ENCODE data around the gene GMEB2.
"Not testable (repeated sequence)": the region's sequence is repeated elsewhere in the genome, so short reads cannot be mapped to it uniquely, and the experiment has no call there.

The GMEB2 gene

GRCh38 chr20:63568986-63569949 is 57.6 kb downstream of the GMEB2 start:
- no peak for DNase-seq

- no peak for DNase-seq
Measured at GRCh38 chr20:63568170-63568981, 58.5 kb downstream of the GMEB2 start.

GRCh38 chr20:63567386-63568169 is 59.3 kb downstream of the GMEB2 start:
- no peak for DNase-seq

DNA sequence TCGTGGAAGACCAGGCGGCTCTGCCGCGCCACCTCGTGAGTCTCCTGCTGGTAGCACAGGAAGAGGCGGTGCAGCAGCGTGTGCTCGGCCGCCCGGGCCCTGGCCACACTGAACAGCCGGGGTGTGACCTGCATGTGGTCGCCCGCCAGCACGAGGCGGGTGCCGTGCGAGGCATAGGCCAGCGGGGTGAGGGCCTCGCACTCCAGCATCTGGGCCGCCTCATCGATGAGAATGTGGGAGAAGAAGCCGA is 59.8 kb downstream of the GMEB2 start:
- no peak for DNase-seq

- no peak for DNase-seq
Measured at GRCh38 chr20:63566395-63567135, 60.3 kb downstream of the GMEB2 start.

DNA sequence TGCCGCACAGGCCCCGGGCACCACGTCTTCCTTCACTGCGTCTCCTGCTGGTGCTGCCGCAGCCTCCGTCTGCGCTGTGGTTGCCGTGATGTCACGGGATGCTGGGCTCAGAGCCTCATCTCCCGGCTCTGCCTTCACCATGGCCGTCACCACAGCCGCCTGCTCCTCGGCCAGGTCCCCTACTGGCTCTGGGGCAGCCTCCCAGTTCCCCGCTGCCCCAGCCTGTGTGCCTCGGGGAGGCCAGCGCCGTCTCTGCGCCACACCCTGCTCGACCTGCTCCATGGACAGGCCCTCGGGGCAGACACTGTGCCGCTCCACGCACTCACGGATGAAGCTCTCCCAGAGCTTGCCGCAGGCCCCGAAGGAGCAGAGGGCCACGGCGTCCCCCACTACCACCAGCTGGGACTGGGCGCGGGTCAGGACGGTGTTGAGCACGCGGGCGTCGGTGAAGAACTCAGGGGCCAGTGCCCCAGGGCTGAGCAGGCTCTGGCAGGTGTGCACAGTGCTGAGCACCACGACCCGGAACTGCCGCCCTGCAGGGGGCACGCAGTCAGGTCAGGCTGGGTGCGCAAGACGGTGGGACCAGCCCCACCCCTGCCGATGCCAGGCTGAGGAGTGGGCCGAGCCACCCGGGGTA is 61.1 kb downstream of the GMEB2 start:
- no peak for DNase-seq

GRCh38 chr20:63565021-63565698 is 61.7 kb downstream of the GMEB2 start:
- no peak for DNase-seq

DNA sequence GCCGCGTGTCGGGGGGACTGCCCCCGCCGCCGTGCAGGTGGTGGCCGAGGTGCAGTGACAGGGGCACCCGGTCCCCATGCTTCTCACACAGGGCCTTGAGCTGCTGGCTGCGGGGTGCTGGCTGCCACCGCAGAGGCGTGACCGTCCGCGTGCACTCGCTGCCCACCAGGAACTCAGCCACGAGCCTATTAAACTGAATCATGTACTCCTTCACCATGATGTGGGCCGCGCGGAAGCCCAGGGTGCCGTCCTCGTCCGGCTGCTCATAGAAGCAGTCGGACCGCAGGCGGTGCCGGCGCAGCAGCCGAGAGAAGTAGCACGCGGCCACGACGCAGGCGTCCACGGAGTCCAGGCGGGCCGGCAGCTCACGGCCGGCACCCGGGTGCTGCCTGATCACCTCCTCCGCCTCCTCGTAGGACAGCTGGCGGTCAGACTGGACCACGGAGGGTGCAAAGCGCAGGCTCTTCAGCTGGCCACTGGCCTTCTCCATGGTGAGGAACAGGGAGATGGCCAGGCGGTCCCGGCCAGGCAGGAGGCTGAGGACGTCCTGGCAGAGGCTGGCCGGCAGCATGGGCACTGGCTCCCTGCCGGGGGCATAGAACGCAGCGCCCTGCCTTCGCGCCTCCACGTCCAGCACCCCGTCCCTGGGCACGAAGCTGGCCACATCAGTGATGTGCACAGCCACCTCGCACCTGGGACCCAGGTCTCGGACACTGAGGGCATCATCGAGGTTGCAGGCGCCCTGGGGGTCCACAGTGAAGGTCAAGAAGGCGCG is 62.7 kb downstream of the GMEB2 start:
- DNase-seq, result no peak

GRCh38 chr20:63563225-63563935 is 63.5 kb downstream of the GMEB2 start:
- DNase-seq, result no peak

- DNase-seq, result no peak
Measured at GRCh38 chr20:63562461-63563224, 64.3 kb downstream of the GMEB2 start.

DNA sequence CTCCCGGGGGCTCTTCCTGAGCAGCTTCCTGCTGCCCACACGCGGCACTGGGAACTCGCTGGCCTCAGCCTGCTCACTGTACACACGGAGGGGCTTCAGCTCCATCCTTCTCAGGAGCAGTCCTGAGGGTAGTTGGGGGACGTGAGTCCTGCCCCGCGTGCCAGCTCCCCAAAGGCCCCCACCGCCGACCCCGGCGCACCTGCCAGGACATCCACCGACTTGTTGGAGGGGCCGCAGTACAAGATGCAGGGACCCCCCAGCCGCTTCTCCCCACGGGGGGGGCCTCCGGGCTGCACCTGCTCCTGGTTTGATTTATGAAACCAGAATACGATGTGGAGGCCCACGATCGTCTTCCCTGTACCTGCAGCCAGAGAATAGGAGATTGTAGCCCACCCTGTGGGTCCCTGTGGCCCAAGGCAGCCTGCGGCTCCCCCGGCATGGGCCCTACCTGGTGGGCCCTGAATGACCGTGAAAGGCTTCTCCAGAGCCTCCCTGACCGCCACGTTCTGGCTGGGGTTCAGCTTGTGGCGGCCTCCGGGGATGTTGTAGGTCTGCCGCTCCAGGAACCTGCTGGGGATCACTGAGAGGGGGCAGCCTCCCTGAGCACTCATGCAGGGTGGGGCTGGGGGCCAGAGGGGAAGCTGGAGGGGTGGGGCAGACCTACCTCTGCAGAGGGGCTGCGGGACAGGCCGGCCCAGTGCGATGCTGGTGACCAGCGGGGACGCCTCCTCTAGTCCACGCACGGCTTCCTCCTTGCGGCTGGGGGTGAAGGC is 65.1 kb downstream of the GMEB2 start:
- no peak for DNase-seq

GRCh38 chr20:63560856-63561609 is 65.9 kb downstream of the GMEB2 start:
- no peak for DNase-seq

- no peak for DNase-seq
Measured at GRCh38 chr20:63560333-63560805, 66.5 kb downstream of the GMEB2 start.

DNA sequence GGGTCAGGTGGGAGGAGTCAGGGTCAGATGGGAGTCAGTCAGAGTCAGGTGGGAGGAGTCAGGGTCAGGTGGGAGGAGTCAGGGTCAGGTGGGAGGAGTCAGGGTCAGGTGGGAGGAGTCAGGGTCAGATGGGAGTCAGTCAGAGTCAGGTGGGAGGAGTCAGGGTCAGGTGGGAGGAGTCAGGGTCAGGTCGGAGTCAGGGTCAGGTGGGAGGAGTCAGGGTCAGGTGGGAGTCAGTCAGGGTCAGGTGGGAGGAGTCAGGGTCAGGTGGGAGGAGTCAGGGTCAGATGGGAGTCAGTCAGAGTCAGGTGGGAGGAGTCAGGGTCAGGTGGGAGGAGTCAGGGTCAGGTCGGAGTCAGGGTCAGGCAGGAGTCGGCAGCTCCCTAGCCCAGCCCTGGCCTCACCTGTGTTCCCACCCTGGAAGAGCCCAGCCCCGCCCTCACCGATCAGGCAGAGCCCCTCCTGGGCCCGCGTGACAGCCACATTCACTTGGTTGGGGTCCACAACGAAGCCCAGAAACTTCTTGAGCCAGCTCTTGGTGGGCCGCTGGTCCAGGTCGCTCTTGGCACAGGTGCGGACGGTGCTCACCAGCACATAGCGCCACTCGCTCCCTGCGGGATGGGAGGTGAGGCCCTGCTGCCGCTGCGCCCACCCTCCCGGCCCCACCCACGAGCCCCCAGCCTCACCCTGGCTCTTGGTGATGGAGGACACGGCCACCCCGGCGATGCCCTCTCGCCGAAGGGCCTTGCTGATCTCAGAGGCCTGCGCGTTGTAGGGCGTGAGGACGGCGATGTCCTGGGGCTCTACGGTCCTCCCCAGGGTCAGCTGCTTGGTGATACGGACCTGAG is 67.2 kb downstream of the GMEB2 start:
- DNase-seq, result not testable (repeated sequence)

DNA sequence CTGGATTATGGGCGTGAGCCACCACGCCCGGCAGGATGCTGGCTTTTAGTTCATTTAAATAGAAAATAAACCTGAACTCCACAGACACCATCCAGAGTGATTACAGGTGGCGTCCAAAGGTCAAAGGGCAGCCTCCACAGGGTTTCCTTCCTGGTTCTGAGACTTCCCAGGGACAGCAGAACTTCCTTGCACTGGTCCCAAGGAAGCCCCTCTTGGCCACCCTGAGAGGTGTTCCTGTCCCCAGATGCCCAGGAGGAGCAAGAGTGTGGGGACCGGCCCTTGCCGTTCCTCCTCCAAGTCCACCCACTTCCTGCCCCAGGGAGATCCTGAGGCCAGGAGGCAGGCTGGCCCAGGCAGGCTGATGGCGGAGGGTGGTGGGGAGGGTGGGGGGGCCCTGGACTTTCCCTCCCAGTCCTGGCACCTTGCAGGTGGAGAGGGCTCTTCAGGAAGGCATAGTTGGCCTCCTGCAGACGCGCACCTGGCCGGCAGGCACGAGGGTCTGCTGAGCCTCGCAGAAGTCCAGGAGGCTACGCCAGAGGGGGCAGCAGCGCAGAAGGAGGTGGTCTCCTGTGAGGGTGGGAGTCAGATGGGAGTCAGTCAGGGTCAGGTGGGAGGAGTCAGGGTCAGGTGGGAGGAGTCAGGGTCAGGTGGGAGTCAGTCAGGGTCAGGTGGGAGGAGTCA is 68.0 kb downstream of the GMEB2 start:
- no peak for DNase-seq

DNA sequence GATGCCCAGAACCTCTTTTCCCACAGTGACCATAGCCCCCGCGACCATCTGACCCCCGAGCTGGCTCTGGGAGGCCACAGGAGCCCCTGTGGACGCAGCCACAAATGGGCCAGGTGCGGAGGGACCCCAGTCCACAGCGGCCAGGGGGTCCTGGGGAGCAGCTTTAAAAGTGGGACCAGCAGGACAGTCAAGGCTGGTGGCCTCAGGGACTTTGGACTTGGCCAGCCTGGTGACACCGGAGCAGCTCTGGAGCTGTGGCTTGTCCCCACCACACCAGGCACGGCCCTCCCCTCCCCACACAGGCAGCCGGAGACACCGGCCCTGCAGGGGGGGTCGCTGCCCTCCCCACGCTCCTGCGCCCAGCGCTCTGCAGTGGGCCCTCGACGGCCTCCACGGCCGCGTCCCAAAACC is 69.4 kb downstream of the GMEB2 start:
- DNase-seq, result no peak

Measured in activated T-cell treated with anti-CD3 and anti-CD28 coated beads for 4 hours (primary cell).